NCI-H774 (cell line): ENCODE data around the gene OMA1.
"Not testable (repeated sequence)": the region's sequence is repeated elsewhere in the genome, so short reads cannot be mapped to it uniquely, and the experiment has no call there.

Experiments
- DNase-seq: peaks from one replicate; lab custom pipeline; 2025; lab: John Stamatoyannopoulos, UW

The OMA1 gene

DNA sequence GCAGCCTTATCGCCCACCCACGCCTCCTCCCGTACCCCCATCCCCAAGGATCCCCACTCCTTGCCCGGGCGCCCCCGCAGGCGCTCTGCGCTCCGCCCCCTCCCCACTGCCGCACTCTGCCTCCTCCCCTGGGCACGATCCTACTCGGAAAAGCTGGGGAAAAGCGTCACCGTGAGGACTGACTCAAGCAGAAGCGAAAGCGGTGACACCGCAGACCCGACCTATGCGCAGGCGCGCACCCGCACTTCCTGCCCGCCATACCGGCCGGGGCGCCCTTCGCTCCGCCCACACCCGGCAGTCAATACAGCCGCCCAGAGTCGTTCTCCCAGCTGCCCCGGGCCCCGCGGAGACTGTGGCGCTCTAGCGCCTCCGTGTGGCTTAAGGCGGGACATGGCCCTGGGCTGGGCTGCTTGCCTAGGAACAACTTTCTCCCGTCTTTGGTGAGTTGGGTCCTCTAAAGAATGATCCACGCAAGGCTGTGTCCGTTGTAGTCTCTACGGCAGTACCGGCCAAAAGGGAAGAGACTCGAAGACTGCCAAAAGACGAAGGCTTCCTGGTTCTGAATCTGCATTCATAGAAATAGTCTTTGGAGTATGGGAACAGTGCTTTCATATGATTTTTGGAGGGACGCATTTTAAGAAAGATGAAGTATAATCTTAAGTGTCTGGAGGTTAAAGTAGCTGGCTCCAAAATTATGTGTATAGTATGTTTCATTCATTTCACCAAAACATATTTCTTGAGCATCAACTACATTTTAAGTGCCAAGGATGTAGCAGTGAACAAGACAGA lies at the start of gene OMA1:
Gene OMA1, minus strand, starts transcription at position 207 of the 789 bp plus-strand sequence. CDS start 7,432 bp downstream, outside the sequence.
- DNase-seq, result peak; percentile 98

DNA sequence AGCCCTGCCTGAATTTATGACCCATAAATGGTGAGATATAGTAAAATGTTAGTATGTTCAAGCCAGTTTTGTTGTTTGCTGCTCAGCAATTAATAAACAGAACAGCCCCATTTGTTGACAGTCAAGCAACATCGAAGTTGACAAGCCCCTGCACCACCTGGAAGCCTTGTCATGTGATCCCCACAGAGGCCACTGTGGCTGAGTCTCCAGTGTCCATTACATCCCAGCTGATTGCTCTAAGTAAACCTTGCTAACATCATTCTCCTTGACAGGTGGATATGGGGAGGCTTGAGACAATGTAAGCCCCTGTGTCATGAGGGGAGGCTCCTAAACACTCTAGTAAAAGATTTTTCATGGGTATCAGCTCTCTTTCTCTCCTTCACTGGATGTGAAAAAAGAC lies 48.0 kb upstream of the OMA1 start:
- DNase-seq, result no peak

DNA sequence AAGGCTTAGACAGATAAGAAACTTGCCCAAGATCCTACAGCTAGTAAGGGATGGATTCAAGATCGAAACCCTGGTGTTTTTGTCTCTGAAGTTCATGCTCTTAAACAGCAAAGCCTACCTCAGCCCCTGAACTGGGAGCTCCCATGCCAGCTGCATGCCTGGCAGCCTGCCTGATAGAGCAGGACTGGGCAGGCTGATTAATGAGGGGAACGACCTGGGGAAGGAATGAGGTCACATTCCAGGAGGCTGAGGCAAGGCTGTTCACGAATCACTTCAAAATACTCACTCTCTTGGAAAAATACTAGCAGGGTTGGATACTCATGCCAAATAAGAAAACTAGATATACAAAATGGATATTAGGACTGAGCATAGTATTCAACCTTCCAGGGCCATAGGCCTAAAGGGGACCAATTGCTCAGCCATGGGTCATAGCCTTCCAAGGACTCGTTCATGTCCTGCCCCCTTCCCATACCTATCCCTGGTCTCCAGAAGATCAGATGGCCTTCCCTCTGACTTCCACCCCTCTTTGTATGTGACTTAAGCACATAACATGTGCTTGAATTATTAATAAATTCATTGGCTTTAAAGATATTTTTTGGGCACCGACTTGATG lies 46.1 kb upstream of the OMA1 start:
- no peak for DNase-seq

DNA sequence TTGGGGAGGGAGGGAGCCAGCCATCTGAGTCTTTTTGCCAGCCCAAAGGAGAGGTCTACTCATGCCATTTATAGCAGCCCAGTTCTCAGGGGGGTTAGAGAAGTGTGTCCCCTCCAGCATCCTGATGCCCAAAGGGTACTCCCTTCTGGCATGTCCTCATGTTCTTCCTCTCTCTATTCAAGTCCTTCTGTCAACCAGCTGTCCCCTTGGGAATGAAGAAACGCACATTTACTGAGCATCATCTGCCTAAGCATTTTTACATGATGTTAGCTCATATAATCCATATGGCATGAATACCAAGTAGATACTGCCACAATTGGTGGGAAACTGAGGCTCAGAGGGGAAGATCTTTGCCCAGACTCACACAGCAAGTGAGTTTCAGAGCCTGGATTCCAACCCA lies 45.3 kb upstream of the OMA1 start:
- no peak for DNase-seq

DNA sequence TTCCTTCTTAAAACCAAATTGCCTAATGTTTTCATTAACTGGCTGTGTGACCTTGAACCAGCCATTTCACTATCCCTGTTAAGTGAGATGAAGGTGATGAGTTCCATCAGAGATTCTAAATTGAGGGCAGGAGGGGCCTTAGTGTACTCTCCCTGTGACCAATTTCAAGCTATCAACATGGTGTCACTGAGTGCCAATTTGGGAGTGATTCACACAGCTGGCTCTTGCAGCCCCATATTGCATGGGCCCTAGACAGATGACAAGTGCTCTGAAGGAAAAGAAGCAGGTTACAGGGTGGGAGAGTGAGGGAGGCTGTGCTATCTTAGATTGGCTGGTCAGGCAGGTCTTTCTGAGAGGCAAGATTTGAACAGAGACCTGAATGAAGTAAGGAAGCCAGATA lies 43.5 kb upstream of the OMA1 start:
- no peak for DNase-seq

DNA sequence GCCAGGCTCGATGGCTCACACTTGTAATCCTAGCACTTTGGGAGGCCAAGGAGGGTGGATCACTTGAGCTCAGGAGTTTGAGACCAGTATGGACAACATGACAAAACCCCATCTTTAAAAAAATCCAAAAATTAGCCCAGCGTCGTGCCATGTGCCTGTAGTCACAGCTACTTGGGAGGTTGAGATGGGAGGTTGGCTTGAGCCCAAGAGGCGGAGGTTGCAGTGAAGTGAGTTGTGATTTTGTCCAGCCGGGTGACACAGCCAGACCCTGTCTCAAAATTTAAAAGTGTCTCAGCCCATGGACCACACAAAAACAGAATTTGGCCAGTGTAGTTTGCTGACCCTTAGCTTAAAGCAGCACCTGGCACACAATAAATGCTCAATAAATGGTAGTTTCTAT lies 41.9 kb upstream of the OMA1 start:
- DNase-seq, result no peak

DNA sequence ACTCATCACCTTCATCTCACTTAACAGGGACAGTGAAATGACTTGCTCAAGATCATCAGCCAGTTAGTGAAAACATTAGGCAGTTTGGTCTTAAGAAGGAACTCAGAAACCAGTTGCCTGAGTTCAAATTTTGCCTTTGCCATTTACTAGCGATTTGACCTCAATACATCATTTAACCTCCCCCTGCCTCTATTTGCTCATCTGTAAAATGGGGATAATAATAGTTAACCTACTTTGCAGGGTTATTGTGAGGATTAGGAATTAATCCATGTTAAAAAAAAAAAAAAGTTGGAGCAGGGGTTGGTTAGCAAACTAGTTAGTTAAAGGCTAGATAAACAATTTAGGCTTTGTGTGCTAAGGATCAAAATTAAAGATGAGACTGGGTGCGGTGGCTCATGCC lies 41.1 kb upstream of the OMA1 start:
- DNase-seq, result no peak

DNA sequence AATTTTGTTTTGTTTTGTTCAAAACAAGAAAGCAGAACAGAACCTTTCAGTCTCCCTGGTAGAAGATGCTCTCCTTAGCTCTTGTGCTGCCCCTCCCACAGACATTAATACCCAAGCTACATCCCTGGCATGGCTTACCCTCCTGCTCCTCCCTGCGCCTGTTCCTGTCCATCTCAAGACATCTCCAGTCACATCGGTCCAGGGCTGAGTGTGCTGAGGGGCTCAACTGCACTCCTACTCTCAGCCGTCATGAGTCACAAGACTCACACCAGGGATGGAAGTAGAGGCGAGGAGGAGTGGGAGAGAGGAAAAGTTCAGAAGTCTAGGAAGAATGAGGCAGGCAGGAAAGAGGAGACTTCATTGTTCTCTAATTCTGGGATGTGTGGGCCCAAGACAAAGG lies 39.7 kb upstream of the OMA1 start:
- no peak for DNase-seq

DNA sequence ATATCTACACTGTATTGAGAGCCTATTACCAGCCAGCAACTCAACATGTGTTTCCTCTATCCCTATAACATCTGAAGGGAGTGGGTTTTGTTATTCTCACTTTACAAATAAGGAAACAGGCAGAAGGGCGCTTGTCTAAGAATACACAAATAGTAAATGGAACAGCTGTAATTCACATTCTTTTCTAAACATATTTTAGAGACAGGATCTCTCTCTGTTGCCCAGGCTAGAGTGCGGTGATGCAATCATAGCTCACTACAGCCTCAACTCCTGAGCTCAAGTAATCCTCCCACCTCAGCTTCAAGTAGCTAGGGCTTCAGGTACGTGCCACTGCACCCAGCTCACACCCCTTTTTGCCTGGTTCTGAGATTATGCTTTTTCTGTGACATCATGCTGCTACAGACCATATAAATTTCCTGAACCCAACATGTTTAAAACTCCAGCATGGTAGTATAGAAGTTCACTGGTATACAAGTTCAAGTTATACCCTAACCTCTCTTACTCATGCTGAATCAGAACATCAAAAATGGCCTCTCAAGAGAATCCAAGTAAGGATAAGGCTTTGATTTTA lies 39.1 kb upstream of the OMA1 start:
- DNase-seq, result no peak

DNA sequence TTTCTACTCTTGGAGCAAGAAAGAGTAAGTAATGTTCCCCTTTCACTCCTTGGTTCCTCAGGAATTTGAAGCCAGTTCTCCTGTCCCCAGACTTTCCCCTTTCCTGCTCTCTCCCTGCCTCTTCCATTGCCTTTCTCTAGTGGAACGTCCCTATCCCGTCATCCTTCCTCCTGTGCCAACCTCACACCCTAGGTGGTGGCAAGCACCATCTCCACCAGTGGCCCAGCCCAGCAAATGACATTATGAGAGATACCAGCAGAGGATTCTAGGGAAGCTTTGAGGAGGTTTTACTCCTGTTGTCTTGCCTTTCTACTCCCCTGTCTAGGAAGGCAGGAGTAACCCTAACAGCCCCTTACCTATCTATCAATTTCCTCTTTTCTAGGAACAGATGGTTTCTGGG lies 38.6 kb upstream of the OMA1 start:
- DNase-seq, result no peak

DNA sequence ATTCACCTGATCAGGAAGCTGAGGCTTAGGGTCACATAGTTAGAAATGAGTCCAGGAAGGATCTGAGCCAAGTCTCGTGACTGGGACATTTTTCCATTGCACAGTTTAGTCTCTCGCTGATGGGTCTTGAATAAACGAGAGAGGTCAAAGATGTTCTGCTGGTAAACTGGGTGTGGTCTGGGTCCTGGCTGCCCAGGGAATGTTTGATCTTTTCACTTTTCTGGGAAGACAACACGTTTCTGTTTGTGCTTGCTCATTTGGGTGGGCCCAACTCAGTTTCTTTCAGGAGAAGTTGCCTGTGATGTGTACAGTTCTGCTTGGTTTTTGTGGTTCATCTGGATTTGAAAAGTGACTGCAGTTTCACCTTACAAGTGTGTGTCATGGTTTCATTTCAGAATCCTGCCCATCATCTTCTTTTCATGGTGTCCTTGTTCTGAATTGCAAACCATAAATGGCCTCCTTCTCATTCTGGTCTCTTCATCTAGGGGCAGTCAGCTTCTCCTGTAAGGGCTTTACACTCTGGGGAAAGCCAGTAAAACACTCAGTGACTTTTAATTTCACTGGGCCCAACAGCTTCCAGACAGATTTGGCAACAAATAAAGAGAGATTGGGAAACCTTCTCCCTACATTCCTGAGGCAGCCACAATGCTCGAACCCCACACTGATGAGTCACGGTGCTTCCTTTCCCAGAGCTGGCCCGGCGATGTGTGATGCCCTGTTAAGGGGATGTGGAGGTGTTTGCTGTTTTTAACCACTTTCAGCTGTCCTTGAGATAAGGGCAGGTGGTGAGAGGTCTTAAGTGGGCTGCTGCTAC lies 37.8 kb upstream of the OMA1 start:
- DNase-seq, result no peak

DNA sequence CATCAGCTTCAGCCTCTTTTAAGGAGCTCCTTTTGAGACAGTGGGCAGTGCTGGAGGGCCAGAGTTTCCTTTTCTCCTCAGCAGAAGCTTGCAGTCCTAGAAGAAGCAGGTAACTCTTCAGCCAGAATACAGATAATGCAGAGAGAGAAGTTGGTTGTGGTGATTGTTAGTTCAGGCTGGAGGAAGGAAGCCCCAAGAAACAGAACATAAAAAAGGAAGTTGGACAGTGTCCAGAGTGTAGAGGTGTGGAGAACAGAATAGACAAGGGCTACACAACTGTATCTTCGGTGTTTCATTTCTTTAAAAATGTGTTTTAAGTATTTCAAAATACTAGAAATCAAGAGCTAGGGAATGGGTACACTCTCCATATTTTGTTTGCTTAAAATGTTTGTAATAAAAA lies 37.0 kb upstream of the OMA1 start:
- no peak for DNase-seq

DNA sequence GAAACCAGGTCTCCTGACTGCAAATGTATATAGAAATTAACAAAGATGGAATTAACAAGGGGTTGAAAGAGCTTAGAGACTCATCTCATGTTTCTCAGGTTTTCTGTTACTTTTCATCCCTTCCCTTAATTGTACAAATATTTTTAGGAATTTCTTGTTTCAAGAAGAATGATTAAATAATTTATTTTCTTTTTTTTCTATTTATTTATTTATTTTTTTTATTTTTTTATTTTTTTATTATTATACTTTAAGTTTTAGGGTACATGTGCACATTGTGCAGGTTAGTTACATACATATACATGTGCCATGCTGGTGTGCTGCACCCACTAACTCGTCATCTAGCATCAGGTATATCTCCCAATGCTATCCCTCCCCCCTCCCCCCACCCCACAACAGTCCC lies 35.6 kb upstream of the OMA1 start:
- not testable (repeated sequence) for DNase-seq

DNA sequence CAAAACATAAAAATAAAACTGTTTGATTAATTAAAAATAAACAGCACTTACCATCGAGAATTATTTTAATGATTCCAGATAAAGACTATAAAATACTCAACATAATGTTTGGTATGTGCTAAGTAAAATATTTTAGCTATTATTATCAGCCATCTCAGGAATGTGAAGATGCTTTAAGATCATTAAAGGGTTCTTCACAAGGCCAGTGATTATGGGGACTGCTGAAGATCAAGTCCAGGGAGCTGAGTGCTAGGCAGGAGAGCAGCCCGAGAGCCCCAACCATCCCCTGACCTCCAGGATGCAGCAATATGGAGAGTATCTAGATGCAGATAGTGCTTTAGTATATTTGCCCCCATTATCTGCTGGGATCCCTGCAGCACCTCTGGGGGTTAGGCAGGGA lies 35.1 kb upstream of the OMA1 start:
- no peak for DNase-seq

DNA sequence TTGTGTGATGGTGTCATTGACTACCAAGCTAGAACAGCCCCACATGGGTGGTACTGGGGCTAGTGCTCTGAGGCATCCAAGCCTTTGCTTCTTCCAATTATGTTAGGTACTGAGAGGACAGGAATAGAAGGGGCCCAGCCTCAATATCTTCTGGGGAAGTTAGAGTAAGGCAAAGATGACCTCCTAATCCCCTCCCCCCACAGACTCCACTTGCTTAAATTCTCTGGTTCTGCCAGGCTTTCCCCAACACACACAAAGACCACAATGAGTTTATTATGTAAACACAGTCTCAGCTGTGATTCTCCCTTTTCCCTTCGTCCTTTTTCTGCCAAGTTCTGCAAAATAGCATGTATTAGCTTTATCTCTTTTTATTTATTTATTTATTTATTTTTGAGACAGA lies 33.7 kb upstream of the OMA1 start:
- no peak for DNase-seq

DNA sequence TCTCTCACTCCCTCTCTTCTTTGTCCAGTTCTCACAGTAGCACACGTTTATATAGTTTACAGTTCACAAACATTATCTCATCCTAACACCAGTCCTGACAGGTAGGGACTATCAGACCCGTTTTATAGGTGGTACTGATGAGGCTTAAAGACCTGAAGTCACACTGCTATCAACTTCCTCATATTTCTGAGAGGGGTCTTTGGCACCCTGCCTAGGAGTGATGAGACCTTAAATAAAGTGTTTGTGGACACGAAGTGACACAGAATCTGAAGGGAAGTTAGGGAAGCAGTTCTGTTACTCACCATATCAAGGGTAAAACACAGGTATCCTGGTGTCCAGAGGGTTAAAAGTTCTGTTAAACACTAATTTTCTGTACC lies 31.1 kb upstream of the OMA1 start:
- DNase-seq, result no peak

DNA sequence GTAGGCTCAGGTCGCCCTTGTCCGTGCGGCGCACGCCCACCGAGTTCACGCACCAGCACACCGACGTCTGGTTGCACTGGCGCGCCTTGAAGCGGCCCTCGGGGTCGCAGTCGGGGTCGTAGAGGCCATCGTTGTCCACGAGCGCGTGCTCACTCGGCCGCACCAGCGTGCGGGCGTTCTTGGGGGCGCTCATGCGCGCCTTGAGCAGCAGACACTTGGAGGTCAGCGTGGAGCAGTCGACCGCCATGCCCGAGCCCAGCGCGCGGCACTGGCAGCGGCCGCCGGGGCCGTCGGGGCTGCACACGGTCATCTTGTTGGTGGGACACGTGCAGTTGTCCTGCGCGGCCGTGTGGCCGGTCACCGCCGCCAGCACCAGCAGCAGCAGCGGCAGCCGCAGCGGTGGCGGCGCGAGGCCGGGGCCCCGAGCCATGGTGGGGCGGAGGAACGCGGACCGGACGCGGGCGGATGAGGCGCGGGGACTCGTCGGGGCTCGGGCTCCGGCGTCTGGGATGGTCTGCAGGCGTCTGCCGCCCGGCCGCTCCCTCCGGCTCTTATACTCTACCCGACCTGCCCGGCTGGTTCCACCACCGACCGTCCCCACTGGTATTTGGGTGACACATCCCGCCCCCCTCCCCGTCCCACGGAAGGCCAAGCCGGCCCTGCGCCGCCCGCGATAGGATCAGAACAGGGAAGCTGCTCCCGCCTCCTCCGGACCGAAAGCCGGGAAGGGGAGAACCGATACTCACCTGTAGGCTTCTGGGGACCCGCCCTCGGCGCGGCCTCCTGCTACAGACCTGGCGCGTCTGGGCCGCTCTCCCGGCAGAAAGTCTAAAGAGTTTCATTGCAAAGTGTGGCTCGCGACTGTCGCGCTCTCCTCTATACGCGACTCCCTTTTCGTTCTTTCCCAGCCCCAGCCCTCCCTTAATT lies 30.5 kb upstream of the OMA1 start, which contains the start of gene TACSTD2:
Gene TACSTD2, minus strand, starts transcription at position 526 of the 927 bp plus-strand sequence. Its CDS starts 96 bp downstream, at position 430.
- peak; percentile 30 for DNase-seq

DNA sequence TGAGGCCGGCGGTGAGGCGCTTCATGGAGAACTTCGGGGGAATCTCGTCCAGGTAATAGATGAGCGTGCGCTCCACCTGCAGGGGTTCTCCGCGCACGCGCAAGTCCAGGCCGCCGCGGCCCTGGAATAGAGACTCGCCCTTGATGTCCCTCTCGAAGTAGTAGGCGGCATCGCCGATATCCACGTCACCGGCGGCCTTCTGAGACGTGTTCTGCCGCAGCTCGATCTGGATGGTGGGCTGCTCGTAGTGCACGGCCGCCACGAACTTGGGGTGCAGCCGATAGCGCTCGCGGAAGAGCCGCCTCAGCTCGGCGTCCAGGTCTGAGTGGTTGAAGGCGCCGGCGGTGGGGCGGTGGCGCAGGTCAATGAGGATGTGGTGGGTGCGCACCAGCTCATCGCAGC lies 29.8 kb upstream of the OMA1 start:
- DNase-seq, result no peak

DNA sequence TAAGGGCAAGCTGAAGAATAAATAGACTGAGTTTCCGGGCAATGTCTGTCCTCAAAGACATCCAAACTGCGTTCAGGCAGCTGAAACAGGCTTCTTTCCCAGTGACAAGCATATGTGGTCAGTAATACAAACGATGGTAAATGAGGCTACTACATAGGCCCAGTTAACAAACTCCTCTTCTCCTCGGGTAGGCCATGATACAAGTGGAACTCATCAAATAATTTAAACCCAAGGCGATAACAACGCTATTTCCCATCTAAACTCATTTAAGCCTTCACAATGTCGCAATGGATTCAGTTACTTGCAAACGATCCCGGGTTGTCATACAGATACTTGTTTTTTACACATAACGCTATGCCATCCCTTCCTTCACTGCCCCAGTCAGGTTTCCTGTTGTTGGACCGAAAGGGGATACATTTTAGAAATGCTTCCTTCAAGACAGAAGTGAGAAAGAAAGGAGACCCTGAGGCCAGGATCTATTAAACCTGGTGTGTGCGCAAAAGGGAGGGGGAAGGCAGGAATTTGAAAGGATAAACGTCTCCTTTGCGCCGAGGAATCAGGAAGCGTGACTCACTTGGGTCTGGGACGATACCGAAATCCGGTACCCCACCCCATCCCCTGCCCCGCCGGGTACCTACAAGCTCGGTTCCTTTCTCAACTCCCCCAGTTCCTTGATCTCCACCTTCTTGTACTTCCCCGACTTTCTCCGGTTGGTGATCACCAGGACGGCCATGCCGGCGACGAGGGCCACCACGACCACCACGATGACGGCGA lies 29.2 kb upstream of the OMA1 start:
- DNase-seq, result no peak

DNA sequence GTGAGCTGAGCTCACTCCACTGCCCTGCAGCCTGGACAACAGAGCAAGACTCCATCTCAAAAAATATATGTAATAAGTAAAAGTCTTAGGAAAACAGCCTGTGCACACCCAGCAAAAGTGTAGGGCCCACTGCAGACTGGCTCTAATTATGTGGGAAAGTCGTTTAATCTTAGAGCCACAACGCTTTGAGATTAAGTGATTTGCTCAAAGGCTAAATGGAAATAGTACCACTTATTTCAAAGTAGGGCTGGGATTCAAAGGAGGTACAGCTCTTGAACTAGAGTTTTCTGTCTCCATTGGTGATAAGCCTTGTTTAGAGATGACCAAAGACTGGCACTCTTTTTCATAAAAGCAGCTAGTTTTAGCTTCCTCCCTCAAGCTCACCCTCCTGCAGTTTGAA lies 28.3 kb upstream of the OMA1 start:
- DNase-seq, result no peak
